SU-DHL-6 (cell line): ENCODE data around the gene TMEM129.

ENCODE experiments used
- H2AFZ ChIP-seq: fragments of 200-600 bp; sonication (generic); 2 replicates; pipeline ENCODE4 v1.6.1; 2014; ENCODE audit warnings: low read depth, mild to moderate bottlenecking, moderate library complexity, mixed read lengths, antibody characterized with exemption, low read length; ENCODE audit not compliant: severe bottlenecking
- H3F3A ChIP-seq: fragments of 200-600 bp; shearing (Covaris generic); 2 replicates; pipeline ENCODE4 v1.6.0; 2016; ENCODE audit warnings: antibody characterized with exemption, mild to moderate bottlenecking; ENCODE audit not compliant: insufficient read depth
- H3K27ac ChIP-seq: fragments of 200-600 bp; sonication (generic); 2 replicates; pipeline ENCODE4 v1.5.1; 2016; ENCODE audit warnings: low read depth, mild to moderate bottlenecking, low read length, moderate library complexity, mixed read lengths
- H3K27me3 ChIP-seq: fragments of 200-600 bp; sonication (generic), shearing (Covaris generic); 2 replicates; pipeline ENCODE4 v1.6.0; 2014; ENCODE audit warnings: mild to moderate bottlenecking, low read length
- H3K36me3 ChIP-seq: fragments of 200-600 bp; sonication (generic); 2 replicates; pipeline ENCODE4 v1.6.1; 2014; ENCODE audit warnings: mild to moderate bottlenecking, low read length, mixed read lengths
- H3K4me2 ChIP-seq: fragments of 300-600, 200-600 bp; shearing (Covaris generic), sonication (generic); 2 replicates; pipeline ENCODE4 v1.6.0; 2014; ENCODE audit warnings: low read length, low read depth, mild to moderate bottlenecking; ENCODE audit not compliant: poor library complexity, severe bottlenecking
- H3K4me3 ChIP-seq: fragments of 200-600 bp; sonication (generic); 2 replicates; pipeline ENCODE4 v1.5.1; 2014; ENCODE audit warnings: antibody characterized with exemption, low read length, mild to moderate bottlenecking, mixed read lengths; ENCODE audit not compliant: insufficient read depth, poor library complexity, severe bottlenecking
- H3K79me2 ChIP-seq: fragments of 200-600 bp; sonication (generic); 2 replicates; pipeline ENCODE4 v1.6.1; 2014; ENCODE audit warnings: mild to moderate bottlenecking, low read length, moderate library complexity; ENCODE audit not compliant: insufficient read depth
- H3K9ac ChIP-seq: fragments of 200-600 bp; sonication (generic); 2 replicates; pipeline ENCODE4 v1.7.0; 2014; ENCODE audit warnings: mild to moderate bottlenecking, low read length
- H3K9me2 ChIP-seq: fragments of 200-600 bp; sonication (generic); replicated peaks from 2 replicates; pipeline ENCODE4 v1.6.1; 2014; ENCODE audit warnings: low read length; ENCODE audit not compliant: insufficient read depth
- H3K9me3 ChIP-seq: fragments of 200-600 bp; sonication (generic); 2 replicates; pipeline ENCODE4 v1.6.1; 2014; ENCODE audit warnings: low read length, mixed read lengths; ENCODE audit not compliant: insufficient read depth
- H4K20me1 ChIP-seq: fragments of 200-600 bp; sonication (generic); 2 replicates; pipeline ENCODE4 v1.6.1; 2014; ENCODE audit warnings: low read depth, mild to moderate bottlenecking, antibody characterized with exemption, low read length, moderate library complexity, mixed read lengths
- EZH2phosphoT487 ChIP-seq: fragments of 200-600 bp; sonication (generic), shearing (Covaris generic); conservative IDR thresholded peaks from 2 replicates; pipeline ENCODE4 v1.6.1; 2018; ENCODE audit warnings: mild to moderate bottlenecking, antibody characterized with exemption, low read length, moderate library complexity, mixed read lengths
- TF ChIP-seq, protein P1 (sequence below): fragments of 200-600 bp; sonication (generic); IDR thresholded peaks from one replicate; pipeline ENCODE4 v1.5.1; 2017; ENCODE audit warnings: antibody characterized with exemption, mild to moderate bottlenecking, low read length, moderate library complexity; ENCODE audit not compliant: insufficient read depth, poor library complexity, severe bottlenecking

TMEM129 gene

GRCh38 chr4:1685235-1686150 lies 35.6 kb downstream of the TMEM129 start:
- no peak overlapping the region for H3K4me2 ChIP-seq
- H3K36me3 ChIP-seq: no peaks in the 10 kb centered on the region
- no peak overlapping the region for H3K4me3 ChIP-seq
- no peaks in the 10 kb centered on the region for H4K20me1 ChIP-seq
- H3K27ac ChIP-seq: no peak overlapping the region
- no peaks in the 10 kb centered on the region for H3K9me3 ChIP-seq
- H3K79me2 ChIP-seq: no peaks in the 10 kb centered on the region
- H3K9ac ChIP-seq: no peak overlapping the region
- TF ChIP-seq EZH2phosphoT487: no peak
- TF ChIP-seq, protein P1, sequence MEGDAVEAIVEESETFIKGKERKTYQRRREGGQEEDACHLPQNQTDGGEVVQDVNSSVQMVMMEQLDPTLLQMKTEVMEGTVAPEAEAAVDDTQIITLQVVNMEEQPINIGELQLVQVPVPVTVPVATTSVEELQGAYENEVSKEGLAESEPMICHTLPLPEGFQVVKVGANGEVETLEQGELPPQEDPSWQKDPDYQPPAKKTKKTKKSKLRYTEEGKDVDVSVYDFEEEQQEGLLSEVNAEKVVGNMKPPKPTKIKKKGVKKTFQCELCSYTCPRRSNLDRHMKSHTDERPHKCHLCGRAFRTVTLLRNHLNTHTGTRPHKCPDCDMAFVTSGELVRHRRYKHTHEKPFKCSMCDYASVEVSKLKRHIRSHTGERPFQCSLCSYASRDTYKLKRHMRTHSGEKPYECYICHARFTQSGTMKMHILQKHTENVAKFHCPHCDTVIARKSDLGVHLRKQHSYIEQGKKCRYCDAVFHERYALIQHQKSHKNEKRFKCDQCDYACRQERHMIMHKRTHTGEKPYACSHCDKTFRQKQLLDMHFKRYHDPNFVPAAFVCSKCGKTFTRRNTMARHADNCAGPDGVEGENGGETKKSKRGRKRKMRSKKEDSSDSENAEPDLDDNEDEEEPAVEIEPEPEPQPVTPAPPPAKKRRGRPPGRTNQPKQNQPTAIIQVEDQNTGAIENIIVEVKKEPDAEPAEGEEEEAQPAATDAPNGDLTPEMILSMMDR: no peak
- H3K9me2 ChIP-seq: no peaks in the 10 kb centered on the region
- H2AFZ ChIP-seq: no peak overlapping the region
- H3K27me3 ChIP-seq: no peaks in the 10 kb centered on the region
- peaks cover 22% of the 10 kb centered on the region for H3F3A ChIP-seq

GRCh38 chr4:1684506-1685234 lies 36.5 kb downstream of the TMEM129 start:
- Histone ChIP-seq H2AFZ (no peak overlapping the region), H3K27me3 (no peaks in the 10 kb centered on the region), H3K36me3 (no peaks in the 10 kb centered on the region), H3K27ac (no peak overlapping the region), H3K4me2 (peak overlapping the region; percentile 17), H3K9ac (0 out of 2 replicates have a peak overlapping the region, but pooled peaks have one; percentile 24), H3K9me3 (no peaks in the 10 kb centered on the region), H3K9me2 (no peaks in the 10 kb centered on the region), H4K20me1 (no peaks in the 10 kb centered on the region), H3K4me3 (no peak overlapping the region), H3F3A (peaks cover 20% of the 10 kb centered on the region), H3K79me2 (no peaks in the 10 kb centered on the region)
- TF ChIP-seq, protein P1: no peak
- TF ChIP-seq EZH2phosphoT487: no peak

- Histone ChIP-seq H3K9me2 (no peaks in the 10 kb centered on the region), H2AFZ (peak within 1 kb of the TSS; percentile 8), H3K27ac (no peak within 1 kb of the TSS), H3K36me3 (no peaks in the 10 kb centered on the region), H3F3A (peaks cover 16% of the 10 kb centered on the region), H3K79me2 (no peaks in the 10 kb centered on the region), H3K27me3 (no peaks in the 10 kb centered on the region), H4K20me1 (no peaks in the 10 kb centered on the region), H3K4me2 (peak within 1 kb of the TSS; percentile 27), H3K9me3 (no peaks in the 10 kb centered on the region), H3K9ac (peak within 1 kb of the TSS; percentile 29; the same call in 1 of the 2 replicates), H3K4me3 (peak within 1 kb of the TSS; percentile 46)
- TF ChIP-seq EZH2phosphoT487: no peak
- TF ChIP-seq, protein P1: no peak
These were observed 37.2 kb downstream of the TMEM129 start, which contains the start of gene FAM53A for GRCh38 chr4:1683736-1684505. FAM53A (minus strand) TSS chr4:1684313; CDS start chr4:1668741, 15,572 bp downstream.
